Uterus (tissue), 2 donors: ENCODE measurements around the gene AIF1L.

Source experiments
- POLR2A ChIP-seq, 2 donors: fragments of 450-650 bp; IDR thresholded peaks; one replicate each; pipeline ENCODE4 v1.6.1; 2016; ENCODE audit warnings: antibody characterized with exemption in 2 of 2, mild to moderate bottlenecking in 1 of 2, moderate library complexity in 1 of 2
- TF ChIP-seq, protein P1 (sequence below), 4 experiments: fragments of 200-600 bp in 2 of 4; fragments of 450-650 bp in 2 of 4; sonication (generic) in 2 of 4; IDR thresholded peaks; one replicate each; pipeline ENCODE4 v1.5.1; 2016 to 2019; ENCODE audit warnings: antibody characterized with exemption in 4 of 4, mild to moderate bottlenecking in 2 of 4, moderate library complexity in 1 of 4

- TF ChIP-seq, protein P1, sequence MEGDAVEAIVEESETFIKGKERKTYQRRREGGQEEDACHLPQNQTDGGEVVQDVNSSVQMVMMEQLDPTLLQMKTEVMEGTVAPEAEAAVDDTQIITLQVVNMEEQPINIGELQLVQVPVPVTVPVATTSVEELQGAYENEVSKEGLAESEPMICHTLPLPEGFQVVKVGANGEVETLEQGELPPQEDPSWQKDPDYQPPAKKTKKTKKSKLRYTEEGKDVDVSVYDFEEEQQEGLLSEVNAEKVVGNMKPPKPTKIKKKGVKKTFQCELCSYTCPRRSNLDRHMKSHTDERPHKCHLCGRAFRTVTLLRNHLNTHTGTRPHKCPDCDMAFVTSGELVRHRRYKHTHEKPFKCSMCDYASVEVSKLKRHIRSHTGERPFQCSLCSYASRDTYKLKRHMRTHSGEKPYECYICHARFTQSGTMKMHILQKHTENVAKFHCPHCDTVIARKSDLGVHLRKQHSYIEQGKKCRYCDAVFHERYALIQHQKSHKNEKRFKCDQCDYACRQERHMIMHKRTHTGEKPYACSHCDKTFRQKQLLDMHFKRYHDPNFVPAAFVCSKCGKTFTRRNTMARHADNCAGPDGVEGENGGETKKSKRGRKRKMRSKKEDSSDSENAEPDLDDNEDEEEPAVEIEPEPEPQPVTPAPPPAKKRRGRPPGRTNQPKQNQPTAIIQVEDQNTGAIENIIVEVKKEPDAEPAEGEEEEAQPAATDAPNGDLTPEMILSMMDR (IDR thresholded peaks at IDR 0.05): no peak
- TF ChIP-seq POLR2A (IDR thresholded peaks at IDR 0.05): no peak
These were observed 1.0 kb downstream of the AIF1L start for GRCh38 chr9:131097126-131097947.
